GM12878 (cell line): ENCODE data around the gene TESK1.

Experiments used
- CBX5 ChIP-seq: sonication (generic); IDR thresholded peaks from 2 replicates; pipeline ENCODE4 v1.6.1; 2016; ENCODE audit warnings: low read depth, moderate library complexity, mild to moderate bottlenecking, inconsistent platforms
- FOS ChIP-seq: IDR thresholded peaks from 3 replicates; pipeline ENCODE4 v1.6.1; 2011; ENCODE audit warnings: borderline replicate concordance; ENCODE audit not compliant: insufficient read length; ENCODE audit errors: extremely low read depth
- SKIL ChIP-seq: fragments of 450-650 bp; IDR thresholded peaks from 2 replicates; pipeline ENCODE4 v1.6.1; 2017; ENCODE audit warnings: mild to moderate bottlenecking, low read depth, inconsistent platforms; ENCODE audit not compliant: poor library complexity, severe bottlenecking
- TF ChIP-seq, protein P1 (sequence below), 3 experiments: IDR thresholded peaks in 2 of 3; conservative IDR thresholded peaks in 1 of 3; 2 replicates each; pipeline ENCODE4 v1.5.1; 2011; ENCODE audit warnings: low read depth in 3 of 3, low read length in 3 of 3, mild to moderate bottlenecking in 3 of 3, control low read depth in 2 of 3, moderate library complexity in 2 of 3, inconsistent platforms in 1 of 3, mixed read lengths in 1 of 3; ENCODE audit not compliant: control insufficient read depth in 2 of 3, insufficient read depth in 1 of 3; ENCODE audit errors: extremely low read depth in 1 of 3

DNA sequence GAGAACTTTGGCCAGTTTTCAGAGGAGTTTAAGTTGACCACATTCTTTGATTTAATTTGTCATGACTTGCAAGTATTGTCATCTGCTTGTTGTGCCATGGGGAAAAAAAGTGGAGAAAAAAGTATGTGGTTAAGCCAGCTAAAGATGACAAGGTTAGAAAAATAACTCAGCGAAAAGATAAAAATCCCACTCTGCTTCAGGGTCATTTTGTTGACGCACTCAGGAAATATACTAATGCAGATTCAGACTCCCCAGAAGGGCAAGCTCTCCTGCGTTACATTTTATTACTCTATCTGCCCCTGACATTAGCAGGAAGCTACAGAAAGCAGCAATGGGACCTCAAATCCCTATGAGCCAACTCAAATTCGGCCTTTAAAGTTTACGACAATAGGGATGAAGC lies 27.6 kb upstream of the TESK1 start:
- TF ChIP-seq, protein P1, sequence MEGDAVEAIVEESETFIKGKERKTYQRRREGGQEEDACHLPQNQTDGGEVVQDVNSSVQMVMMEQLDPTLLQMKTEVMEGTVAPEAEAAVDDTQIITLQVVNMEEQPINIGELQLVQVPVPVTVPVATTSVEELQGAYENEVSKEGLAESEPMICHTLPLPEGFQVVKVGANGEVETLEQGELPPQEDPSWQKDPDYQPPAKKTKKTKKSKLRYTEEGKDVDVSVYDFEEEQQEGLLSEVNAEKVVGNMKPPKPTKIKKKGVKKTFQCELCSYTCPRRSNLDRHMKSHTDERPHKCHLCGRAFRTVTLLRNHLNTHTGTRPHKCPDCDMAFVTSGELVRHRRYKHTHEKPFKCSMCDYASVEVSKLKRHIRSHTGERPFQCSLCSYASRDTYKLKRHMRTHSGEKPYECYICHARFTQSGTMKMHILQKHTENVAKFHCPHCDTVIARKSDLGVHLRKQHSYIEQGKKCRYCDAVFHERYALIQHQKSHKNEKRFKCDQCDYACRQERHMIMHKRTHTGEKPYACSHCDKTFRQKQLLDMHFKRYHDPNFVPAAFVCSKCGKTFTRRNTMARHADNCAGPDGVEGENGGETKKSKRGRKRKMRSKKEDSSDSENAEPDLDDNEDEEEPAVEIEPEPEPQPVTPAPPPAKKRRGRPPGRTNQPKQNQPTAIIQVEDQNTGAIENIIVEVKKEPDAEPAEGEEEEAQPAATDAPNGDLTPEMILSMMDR (IDR thresholded peaks at IDR 0.05 in 2 of 3, conservative IDR thresholded peaks at IDR 0.05 in 1 of 3; ENCODE audit: control insufficient read depth in 2 of 3, extremely low read depth in 1 of 3, insufficient read depth in 1 of 3, low read depth in 3 of 3, low read length in 3 of 3), result no peak
- no peak for TF ChIP-seq FOS
- TF ChIP-seq SKIL, result no peak
- no peak for TF ChIP-seq CBX5
